ENCODE results near the gene KMT2B.

The KMT2B gene

GRCh38 chr19:35713904-35714495 is 3.8 kb upstream of the KMT2B start:
- POLR2A ChIA-PET, result interaction anchor here (1.1 to 5.0 kb wide), 2 partner anchors 12 to 19 kb away, joined by 3 to 42 read pairs; no protein-coding TSS in a partner anchor

GRCh38 chr19:35714601-35715354 is 3.0 kb upstream of the KMT2B start:
- DNase-seq (ENCODE audit: extremely low spot score), result peak; percentile 57
- CTCF ChIA-PET, result interaction anchor here (0.7 to 6.0 kb wide), 8 partner anchors 15 to 216 kb away, joined by 3 to 184 read pairs (median 4); partner anchors contain the start of genes PSENEN, U2AF1L4 and ZBTB32
- POLR2A ChIA-PET, result interaction anchor here (5.0 kb wide), 1 partner anchor 12 kb away, joined by 42 read pairs; no protein-coding TSS in a partner anchor
- peak; percentile 45 for TF ChIP-seq CTCF (IDR thresholded peaks at IDR 0.05; ENCODE audit: control extremely low read depth, extremely low read depth, low read depth, missing control alignments)

More at GRCh38 chr19:35713904-35714495, 3.8 kb upstream of the KMT2B start:
- no peak for DNase-seq (ENCODE audit: extremely low spot score)
- CTCF ChIA-PET, result interaction anchor here (0.7 to 6.0 kb wide), 6 partner anchors 14 to 217 kb away, joined by 3 to 184 read pairs (median 4); partner anchors contain the start of gene ZBTB32
- no peak for TF ChIP-seq CTCF (IDR thresholded peaks at IDR 0.05; ENCODE audit: control extremely low read depth, extremely low read depth, low read depth, missing control alignments)

GRCh38 chr19:35715355-35715809 is 2.4 kb upstream of the KMT2B start:
- TF ChIP-seq CTCF (IDR thresholded peaks at IDR 0.05; ENCODE audit: control extremely low read depth, extremely low read depth, low read depth, missing control alignments), result no peak
- DNase-seq (ENCODE audit: extremely low spot score), result no peak
- CTCF ChIA-PET, result interaction anchor here (1.0 to 6.0 kb wide), 7 partner anchors 16 to 167 kb away, joined by 3 to 184 read pairs (median 4); partner anchors contain the start of genes LIN37, PSENEN, U2AF1L4 and ZBTB32
- POLR2A ChIA-PET, result interaction anchor here (0.7 kb wide), 1 partner anchor 19 kb away, joined by 4 read pairs; no protein-coding TSS in a partner anchor

GRCh38 chr19:35715981-35716800 is 1.6 kb upstream of the KMT2B start:
- ChIA-PET POLR2A (interaction anchor here (0.7 kb wide), 1 partner anchor 20 kb away, joined by 4 read pairs; no protein-coding TSS in a partner anchor), CTCF (interaction anchor here (1.1 to 6.0 kb wide), 3 partner anchors 17 to 32 kb away, joined by 3 to 184 read pairs (median 4); partner anchors contain the start of genes LIN37, PSENEN, U2AF1L4 and ZBTB32)
- no peak for DNase-seq (ENCODE audit: extremely low spot score)
- TF ChIP-seq CTCF (IDR thresholded peaks at IDR 0.05; ENCODE audit: control extremely low read depth, extremely low read depth, low read depth, missing control alignments), result no peak

- DNase-seq (ENCODE audit: extremely low spot score), result peak; percentile 78
- peak; percentile 78 for TF ChIP-seq CTCF (IDR thresholded peaks at IDR 0.05; ENCODE audit: control extremely low read depth, extremely low read depth, low read depth, missing control alignments)
- CTCF ChIA-PET, result interaction anchor here (1.0 to 6.0 kb wide), 2 partner anchors 17 to 24 kb away, joined by 3 to 184 read pairs; partner anchors contain the start of gene ZBTB32
- POLR2A ChIA-PET, result interaction anchor here (0.6 kb wide), 1 partner anchor 23 kb away, joined by 3 read pairs; no protein-coding TSS in a partner anchor
Observed at GRCh38 chr19:35716801-35717664, 770 bp upstream of the KMT2B start.

All from GM10248 (cell line).